Adrenal gland (tissue), 5 donors: ENCODE results near the gene CHST11.

Source experiments
- CTCF ChIP-seq, 6 experiments: fragments of 450-650 bp in 4 of 6; fragments of 200-600 bp in 2 of 6; sonication (generic) in 1 of 6; IDR thresholded peaks; 1 replicate in 5 of 6; 2 replicates in 1 of 6; pipeline versions ENCODE4 v1.5.1 to v1.8.0; 2016 to 2021; ENCODE audit warnings: antibody characterized with exemption in 6 of 6, mild to moderate bottlenecking in 2 of 6, moderate library complexity in 1 of 6
- POLR2A ChIP-seq, 2 donors: fragments of 450-650 bp; IDR thresholded peaks; one replicate each; pipeline ENCODE4 v1.6.1; 2017; ENCODE audit warnings: antibody characterized with exemption in 2 of 2, mild to moderate bottlenecking in 2 of 2, moderate library complexity in 1 of 2
- donor health status: DM: no; HTN: no; CAD: no.

GRCh38 chr12:104694711-104695110 is 238.0 kb downstream of the CHST11 start:
- no peak for TF ChIP-seq CTCF (IDR thresholded peaks at IDR 0.05)
- no peak for TF ChIP-seq POLR2A (IDR thresholded peaks at IDR 0.05)
